Uterus (tissue), 2 donors: ENCODE results near the gene CACNA1D.

ENCODE experiments used
- POLR2A ChIP-seq, 2 donors: fragments of 450-650 bp; IDR thresholded peaks; one replicate each; pipeline ENCODE4 v1.6.1; 2016; ENCODE audit warnings: antibody characterized with exemption in 2 of 2, mild to moderate bottlenecking in 1 of 2, moderate library complexity in 1 of 2
- TF ChIP-seq, protein P1 (sequence below), 4 experiments: fragments of 200-600 bp in 2 of 4; fragments of 450-650 bp in 2 of 4; sonication (generic) in 2 of 4; IDR thresholded peaks; one replicate each; pipeline ENCODE4 v1.5.1; 2016 to 2019; ENCODE audit warnings: antibody characterized with exemption in 4 of 4, mild to moderate bottlenecking in 2 of 4, moderate library complexity in 1 of 4

DNA sequence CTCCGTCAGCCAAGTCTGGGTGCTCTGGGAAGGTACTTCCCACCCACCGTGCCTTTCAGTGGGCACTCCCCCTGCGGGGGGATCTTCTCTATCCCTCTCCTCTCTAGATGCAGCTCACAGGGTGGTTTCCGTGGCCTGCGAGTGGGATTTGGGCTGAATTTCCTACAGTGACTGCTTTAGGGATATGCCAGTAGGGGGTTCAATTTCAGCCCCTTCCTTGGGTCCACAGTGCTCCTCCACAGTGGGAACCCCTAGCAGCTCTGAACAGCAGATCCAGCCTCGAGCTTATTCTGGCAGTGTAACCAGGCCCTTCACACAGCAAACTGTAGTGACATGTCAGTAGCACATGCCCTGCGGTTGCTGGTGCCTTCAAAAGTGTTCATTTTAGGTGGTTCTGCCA is 196.1 kb downstream of the CACNA1D start:
- TF ChIP-seq, protein P1, sequence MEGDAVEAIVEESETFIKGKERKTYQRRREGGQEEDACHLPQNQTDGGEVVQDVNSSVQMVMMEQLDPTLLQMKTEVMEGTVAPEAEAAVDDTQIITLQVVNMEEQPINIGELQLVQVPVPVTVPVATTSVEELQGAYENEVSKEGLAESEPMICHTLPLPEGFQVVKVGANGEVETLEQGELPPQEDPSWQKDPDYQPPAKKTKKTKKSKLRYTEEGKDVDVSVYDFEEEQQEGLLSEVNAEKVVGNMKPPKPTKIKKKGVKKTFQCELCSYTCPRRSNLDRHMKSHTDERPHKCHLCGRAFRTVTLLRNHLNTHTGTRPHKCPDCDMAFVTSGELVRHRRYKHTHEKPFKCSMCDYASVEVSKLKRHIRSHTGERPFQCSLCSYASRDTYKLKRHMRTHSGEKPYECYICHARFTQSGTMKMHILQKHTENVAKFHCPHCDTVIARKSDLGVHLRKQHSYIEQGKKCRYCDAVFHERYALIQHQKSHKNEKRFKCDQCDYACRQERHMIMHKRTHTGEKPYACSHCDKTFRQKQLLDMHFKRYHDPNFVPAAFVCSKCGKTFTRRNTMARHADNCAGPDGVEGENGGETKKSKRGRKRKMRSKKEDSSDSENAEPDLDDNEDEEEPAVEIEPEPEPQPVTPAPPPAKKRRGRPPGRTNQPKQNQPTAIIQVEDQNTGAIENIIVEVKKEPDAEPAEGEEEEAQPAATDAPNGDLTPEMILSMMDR (IDR thresholded peaks at IDR 0.05) = no peak
- no peak for TF ChIP-seq POLR2A (IDR thresholded peaks at IDR 0.05)
